PC-3 (cell line): Measurements from ENCODE around the gene CHEK2.

Source experiments
- EZH2 ChIP-seq: fragments of 300-600 bp; sonication (generic); IDR thresholded peaks from one replicate; pipeline ENCODE4 v1.6.1; 2017; ENCODE audit warnings: antibody characterized with exemption, mild to moderate bottlenecking, low read length; ENCODE audit not compliant: unreplicated experiment
- EZH2phosphoT487 ChIP-seq: fragments of 300-600 bp; sonication (generic); IDR thresholded peaks from 2 replicates; pipeline ENCODE4 v1.6.1; 2018; ENCODE audit warnings: mild to moderate bottlenecking, antibody characterized with exemption, low read length, borderline replicate concordance
- TF ChIP-seq, protein P1 (sequence below): fragments of 300-600 bp; sonication (generic); conservative IDR thresholded peaks from 2 replicates; pipeline ENCODE4 v1.5.1; 2017; ENCODE audit warnings: antibody characterized with exemption, low read depth, mild to moderate bottlenecking, low read length

DNA sequence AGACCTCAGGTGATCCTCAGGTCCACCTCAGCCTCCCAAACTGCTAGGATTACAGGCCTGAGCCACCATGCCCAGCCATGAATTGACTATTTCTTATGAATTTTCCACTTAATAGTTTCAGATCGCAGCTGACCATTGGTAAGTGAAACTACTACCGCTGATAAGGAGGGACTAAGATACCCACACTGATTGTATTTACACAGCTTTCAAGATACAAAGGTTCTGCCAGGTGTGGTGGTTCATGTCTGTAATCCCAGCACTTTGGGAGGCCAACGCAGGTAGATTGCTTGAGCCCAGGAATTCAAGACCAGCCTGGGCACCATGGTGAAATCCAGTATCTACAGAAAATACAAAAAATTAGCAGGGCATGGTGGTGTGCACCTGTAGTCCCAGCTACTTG lies 3.9 kb downstream of the CHEK2 start:
- TF ChIP-seq EZH2 (no peak), EZH2phosphoT487 (no peak)
- TF ChIP-seq, protein P1, sequence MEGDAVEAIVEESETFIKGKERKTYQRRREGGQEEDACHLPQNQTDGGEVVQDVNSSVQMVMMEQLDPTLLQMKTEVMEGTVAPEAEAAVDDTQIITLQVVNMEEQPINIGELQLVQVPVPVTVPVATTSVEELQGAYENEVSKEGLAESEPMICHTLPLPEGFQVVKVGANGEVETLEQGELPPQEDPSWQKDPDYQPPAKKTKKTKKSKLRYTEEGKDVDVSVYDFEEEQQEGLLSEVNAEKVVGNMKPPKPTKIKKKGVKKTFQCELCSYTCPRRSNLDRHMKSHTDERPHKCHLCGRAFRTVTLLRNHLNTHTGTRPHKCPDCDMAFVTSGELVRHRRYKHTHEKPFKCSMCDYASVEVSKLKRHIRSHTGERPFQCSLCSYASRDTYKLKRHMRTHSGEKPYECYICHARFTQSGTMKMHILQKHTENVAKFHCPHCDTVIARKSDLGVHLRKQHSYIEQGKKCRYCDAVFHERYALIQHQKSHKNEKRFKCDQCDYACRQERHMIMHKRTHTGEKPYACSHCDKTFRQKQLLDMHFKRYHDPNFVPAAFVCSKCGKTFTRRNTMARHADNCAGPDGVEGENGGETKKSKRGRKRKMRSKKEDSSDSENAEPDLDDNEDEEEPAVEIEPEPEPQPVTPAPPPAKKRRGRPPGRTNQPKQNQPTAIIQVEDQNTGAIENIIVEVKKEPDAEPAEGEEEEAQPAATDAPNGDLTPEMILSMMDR: no peak
